NT2/D1 (cell line): ENCODE data around the gene RALBP1.
A peak's percentile ranks its signal among the peaks of the same experiment; 100 is the strongest.
"Not testable (repeated sequence)": the region's sequence is repeated elsewhere in the genome, so short reads cannot be mapped to it uniquely, and the experiment has no call there.

ENCODE experiments used
- DNase-seq: peaks from one replicate; pipeline ENCODE4 v3.0.0-alpha.2; 2011; ENCODE audit warnings: low read depth, low spot score
- H3K27me3 ChIP-seq: 2 replicates; pipeline ENCODE4 v1.6.0; 2011; ENCODE audit warnings: mild to moderate bottlenecking; ENCODE audit not compliant: insufficient read length, insufficient read depth
- H3K36me3 ChIP-seq: 2 replicates; pipeline ENCODE4 v1.6.1; 2011; ENCODE audit warnings: mild to moderate bottlenecking, low read length, mixed read lengths; ENCODE audit not compliant: insufficient read depth, insufficient read length
- H3K4me1 ChIP-seq: 2 replicates; pipeline ENCODE4 v1.5.1; 2011; ENCODE audit not compliant: insufficient read depth, insufficient read length
- H3K4me3 ChIP-seq: 2 replicates; pipeline ENCODE4 v1.5.1; 2011; ENCODE audit warnings: low read depth; ENCODE audit not compliant: insufficient read length
- H3K9ac ChIP-seq: 2 replicates; pipeline ENCODE4 v1.6.0; 2011; ENCODE audit warnings: low read depth; ENCODE audit not compliant: insufficient read length
- H3K9me3 ChIP-seq: 2 replicates; pipeline ENCODE4 v1.5.1; 2011; ENCODE audit warnings: mild to moderate bottlenecking, low read length; ENCODE audit not compliant: insufficient read depth
- SUZ12 ChIP-seq: IDR thresholded peaks from 2 replicates; pipeline ENCODE4 v1.6.1; 2011; ENCODE audit not compliant: insufficient read length, insufficient read depth; ENCODE audit errors: extremely low read depth
- YY1 ChIP-seq: IDR thresholded peaks from 2 replicates; pipeline ENCODE4 v1.6.1; 2011; ENCODE audit not compliant: insufficient read length, insufficient read depth
- ZNF274 ChIP-seq: IDR thresholded peaks from 2 replicates; pipeline ENCODE4 v1.6.1; 2011; ENCODE audit warnings: mild to moderate bottlenecking, low read depth, low read length

RALBP1 gene

GRCh38 chr18:9475643-9476591 lies 604 bp downstream of the RALBP1 start:
- DNase-seq, result no peak
- peak overlapping the region; percentile 85 for H3K9ac ChIP-seq
- no peak for TF ChIP-seq ZNF274
- no peak for TF ChIP-seq SUZ12
- no peak for TF ChIP-seq YY1

GRCh38 chr18:9476949-9477348 lies 1.6 kb downstream of the RALBP1 start:
- DNase-seq, H3K27me3 ChIP-seq, H3K9me3 ChIP-seq, H3K4me3 ChIP-seq, H3K9ac ChIP-seq, H3K4me1 ChIP-seq: not testable (repeated sequence)
- H3K36me3 ChIP-seq, result peaks cover 11% of the 10 kb centered on the region

More at GRCh38 chr18:9475643-9476591, 604 bp downstream of the RALBP1 start:
- Histone ChIP-seq H3K36me3 (peaks cover 11% of the 10 kb centered on the region), H3K4me1 (no peaks in the 10 kb centered on the region), H3K4me3 (peak overlapping the region; percentile 83), H3K27me3 (no peaks in the 10 kb centered on the region), H3K9me3 (no peaks in the 10 kb centered on the region)

- no peak for DNase-seq
- Histone ChIP-seq H3K4me3 (no peak overlapping the region), H3K36me3 (peaks cover 11% of the 10 kb centered on the region), H3K9ac (no peak overlapping the region), H3K4me1 (no peaks in the 10 kb centered on the region), H3K27me3 (no peaks in the 10 kb centered on the region), H3K9me3 (0 out of 2 replicates have a peak, but pooled peaks cover 5% of the 10 kb centered on the region)
- TF ChIP-seq YY1 (no peak), SUZ12 (no peak), ZNF274 (no peak)
These were observed 2.2 kb downstream of the RALBP1 start for GRCh38 chr18:9477509-9477908.

- H3K4me3 ChIP-seq, result no peak overlapping the region
- H3K27me3 ChIP-seq, result no peaks in the 10 kb centered on the region
- no peaks in the 10 kb centered on the region for H3K4me1 ChIP-seq
- H3K36me3 ChIP-seq, result peaks cover 11% of the 10 kb centered on the region
- no peak overlapping the region for H3K9ac ChIP-seq
- TF ChIP-seq YY1, result no peak
- TF ChIP-seq SUZ12, result no peak
- peaks cover 14% of the 10 kb centered on the region; the same call in 1 of the 2 replicates for H3K9me3 ChIP-seq
- no peak for DNase-seq
These were observed 3.2 kb downstream of the RALBP1 start for GRCh38 chr18:9478545-9478944.

GRCh38 chr18:9482790-9483189 lies 7.5 kb downstream of the RALBP1 start:
- TF ChIP-seq YY1 (no peak), ZNF274 (no peak)
- no peaks in the 10 kb centered on the region for H3K4me1 ChIP-seq
- H3K36me3 ChIP-seq, result peaks cover 11% of the 10 kb centered on the region
- peaks cover 16% of the 10 kb centered on the region; the same call in 1 of the 2 replicates for H3K9me3 ChIP-seq
- no peaks in the 10 kb centered on the region for H3K27me3 ChIP-seq
- H3K9ac ChIP-seq, result no peak overlapping the region
- DNase-seq, result no peak
- no peak overlapping the region for H3K4me3 ChIP-seq

- Histone ChIP-seq H3K27me3 (no peaks in the 10 kb centered on the region), H3K4me3 (no peak overlapping the region), H3K4me1 (no peaks in the 10 kb centered on the region), H3K36me3 (peaks cover 7% of the 10 kb centered on the region), H3K9me3 (peaks cover 16% of the 10 kb centered on the region; the same call in 1 of the 2 replicates), H3K9ac (no peak overlapping the region)
- no peak for DNase-seq
- TF ChIP-seq YY1, result no peak
- no peak for TF ChIP-seq SUZ12
- TF ChIP-seq ZNF274, result no peak
These were observed 8.2 kb downstream of the RALBP1 start for GRCh38 chr18:9483526-9483925.

GRCh38 chr18:9484856-9485255 lies 9.5 kb downstream of the RALBP1 start:
- not testable (repeated sequence) for H3K27me3 ChIP-seq, H3K4me1 ChIP-seq, H3K36me3 ChIP-seq, DNase-seq, H3K9ac ChIP-seq, H3K4me3 ChIP-seq
- H3K9me3 ChIP-seq, result peaks cover 16% of the 10 kb centered on the region; the same call in 1 of the 2 replicates
